ENCODE data around the gene GSTM2.
A peak's percentile ranks its signal among the peaks of the same experiment; 100 is the strongest.

Gene GSTM2

GRCh38 chr1:109621379-109622136 is 46.3 kb upstream of the GSTM2 start:
- no peaks in the 10 kb centered on the region for H3K9me3 ChIP-seq (ENCODE audit: control insufficient read depth, insufficient read depth, low read depth, low read length)
- H3K27ac ChIP-seq (ENCODE audit: extremely low read depth, low read depth, low read length) = no peak overlapping the region; the same call in 1 of the 2 replicates
- peaks cover 4% of the 10 kb centered on the region; the same call in 1 of the 2 replicates for H3K4me1 ChIP-seq (ENCODE audit: control insufficient read depth, insufficient read depth, low read length)
- H3K4me3 ChIP-seq (ENCODE audit: low read depth, low read length) = peak overlapping the region; percentile 73
- no peak for TF ChIP-seq PRDM6 (tag by site-specific recombination; IDR thresholded peaks at IDR 0.05)
- no peak for TF ChIP-seq ZEB2 (tag by site-specific recombination; IDR thresholded peaks at IDR 0.05)
- TF ChIP-seq ZNF341 (tag by site-specific recombination; IDR thresholded peaks at IDR 0.05; ENCODE audit: low read depth) = no peak
- TF ChIP-seq ZBTB7A (tag by site-specific recombination; IDR thresholded peaks at IDR 0.05; ENCODE audit: low read depth) = no peak
- TF ChIP-seq ZNF10 (tag by site-specific recombination; IDR thresholded peaks at IDR 0.05) = no peak
- no peak for TF ChIP-seq EGR2 (tag by site-specific recombination; IDR thresholded peaks at IDR 0.05; ENCODE audit: low read depth)
- no peak for TF ChIP-seq ZNF791 (tag by site-specific recombination; IDR thresholded peaks at IDR 0.05)
- no peak for TF ChIP-seq ZNF560 (tag by site-specific recombination; IDR thresholded peaks at IDR 0.05; ENCODE audit: borderline replicate concordance)
- TF ChIP-seq ZNF529 (tag by site-specific recombination; IDR thresholded peaks at IDR 0.05; ENCODE audit: insufficient replicate concordance) = no peak
- no peak for TF ChIP-seq ZNF416 (tag by site-specific recombination; IDR thresholded peaks at IDR 0.05)
- no peak for TF ChIP-seq ZNF501 (tag by site-specific recombination; IDR thresholded peaks at IDR 0.05)
- ChIA-PET CTCF (interaction anchor here (1.1 kb wide), 1 partner anchor 90 kb away, joined by 4 read pairs; no protein-coding TSS in a partner anchor), POLR2A (interaction anchor here (1.2 kb wide), 1 partner anchor 73 kb away, joined by 3 read pairs; the partner anchor contains the start of gene GNAI3)
- peaks cover 0 to 15% of the 10 kb centered on the region in 2 experiments; a peak in 1 of 3 replicates for H3K36me3 ChIP-seq (ENCODE audit: control insufficient read depth in 2 of 2, insufficient read depth in 1 of 2, low read length in 2 of 2)

GRCh38 chr1:109622137-109622892 is 45.5 kb upstream of the GSTM2 start:
- Histone ChIP-seq H3K4me1 (ENCODE audit: control insufficient read depth, insufficient read depth, low read length) (peaks cover 4% of the 10 kb centered on the region; the same call in 1 of the 2 replicates), H3K9me3 (ENCODE audit: control insufficient read depth, insufficient read depth, low read depth, low read length) (no peaks in the 10 kb centered on the region), H3K27ac (ENCODE audit: extremely low read depth, low read depth, low read length) (no peak overlapping the region), H3K36me3 (ENCODE audit: control insufficient read depth in 2 of 2, insufficient read depth in 1 of 2, low read length in 2 of 2) (peaks cover 0 to 23% of the 10 kb centered on the region in 2 experiments; a peak in 2 of 3 replicates), H3K4me3 (ENCODE audit: low read depth, low read length) (no peak overlapping the region)
- ChIA-PET CTCF (interaction anchor here (0.6 to 1.1 kb wide), 3 partner anchors 76 to 491 kb away, joined by 3 to 4 read pairs (median 3); no protein-coding TSS in a partner anchor), POLR2A (interaction anchor here (1.2 kb wide), 1 partner anchor 74 kb away, joined by 3 read pairs; the partner anchor contains the start of gene GNAI3)
- TF ChIP-seq ZNF548 (tag by site-specific recombination; IDR thresholded peaks at IDR 0.05) (no peak), ZNF660 (tag by site-specific recombination; IDR thresholded peaks at IDR 0.05) (no peak), ZNF488 (tag by site-specific recombination; IDR thresholded peaks at IDR 0.05) (no peak), YY1 (tag by site-specific recombination; IDR thresholded peaks at IDR 0.05) (no peak), ZNF701 (tag by site-specific recombination; IDR thresholded peaks at IDR 0.05) (no peak), ZNF112 (tag by site-specific recombination; IDR thresholded peaks at IDR 0.05) (no peak), ZNF585B (tag by site-specific recombination; IDR thresholded peaks at IDR 0.05) (no peak), ZNF600 (tag by site-specific recombination; IDR thresholded peaks at IDR 0.05) (no peak), ZNF341 (tag by site-specific recombination; IDR thresholded peaks at IDR 0.05; ENCODE audit: low read depth) (no peak), ZNF529 (tag by site-specific recombination; IDR thresholded peaks at IDR 0.05; ENCODE audit: insufficient replicate concordance) (no peak), ZNF114 (tag by site-specific recombination; IDR thresholded peaks at IDR 0.05) (no peak), ZNF768 (tag by site-specific recombination; IDR thresholded peaks at IDR 0.05) (no peak), ZSCAN4 (tag by site-specific recombination; IDR thresholded peaks at IDR 0.05) (no peak), ZNF324 (tag by site-specific recombination; IDR thresholded peaks at IDR 0.05) (no peak)

All from HEK293 (cell line).